GM12875 (cell line): ENCODE data around the gene SIM1.
"Not testable (repeated sequence)": the region's sequence is repeated elsewhere in the genome, so short reads cannot be mapped to it uniquely, and the experiment has no call there.

Experiments
- H3K4me3 ChIP-seq: one replicate; pipeline ENCODE4 v1.5.1; 2011; ENCODE audit warnings: low read depth, low read length, control low read depth
- CTCF ChIP-seq: IDR thresholded peaks from 2 replicates; pipeline ENCODE4 v1.5.1; 2011; ENCODE audit warnings: low read depth, mild to moderate bottlenecking, control low read depth, inconsistent platforms, low read length, moderate library complexity, borderline replicate concordance; ENCODE audit not compliant: insufficient read depth

Gene SIM1

GRCh38 chr6:100366419-100366818, 98.3 kb downstream of the SIM1 start:
- no peak overlapping the region for H3K4me3 ChIP-seq
- no peak for TF ChIP-seq CTCF

GRCh38 chr6:100363651-100364050, 101.1 kb downstream of the SIM1 start:
- no peak overlapping the region for H3K4me3 ChIP-seq
- TF ChIP-seq CTCF = no peak

GRCh38 chr6:100354736-100355641, 109.7 kb downstream of the SIM1 start:
- not testable (repeated sequence) for H3K4me3 ChIP-seq

GRCh38 chr6:100353276-100354015, 111.3 kb downstream of the SIM1 start:
- TF ChIP-seq CTCF = no peak
- H3K4me3 ChIP-seq = no peak overlapping the region

GRCh38 chr6:100350139-100350538, 114.6 kb downstream of the SIM1 start:
- H3K4me3 ChIP-seq = no peak overlapping the region
- no peak for TF ChIP-seq CTCF

- no peak for TF ChIP-seq CTCF
- H3K4me3 ChIP-seq = no peak overlapping the region
Measured at GRCh38 chr6:100349366-100349765, 115.4 kb downstream of the SIM1 start.

GRCh38 chr6:100347901-100348550, 116.7 kb downstream of the SIM1 start:
- TF ChIP-seq CTCF = no peak
- no peak overlapping the region for H3K4me3 ChIP-seq
